Small intestine (tissue), 7 donors: Measurements from ENCODE around the gene PLEKHM1. TPM values are rescaled to one million over a fixed set of nuclear protein-coding genes. Genes with fewer than 3 reads are reported as not detected.
"Not testable (repeated sequence)": the region's sequence is repeated elsewhere in the genome, so short reads cannot be mapped to it uniquely, and the experiment has no call there.

Experiments
- DNase-seq, 2 donors: peaks; one replicate each; pipeline versions ENCODE4 v3.0.0 to v3.0.0-alpha.2; 2013
- FAIRE-seq: peaks from 2 replicates; lab custom pipeline; 2012; peaks lifted over from hg19 to GRCh38; lab: Jason Lieb, UNC
- H3K27ac ChIP-seq, 3 donors: one replicate each; pipeline ENCODE4 v1.5.1; 2013; ENCODE audit warnings: low read length in 2 of 3, mild to moderate bottlenecking in 2 of 3, control low read depth in 1 of 3, inconsistent platforms in 1 of 3, low read depth in 1 of 3, moderate library complexity in 1 of 3
- H3K27me3 ChIP-seq, 3 donors: one replicate each; pipeline ENCODE4 v1.6.1; 2013; ENCODE audit warnings: low read length in 3 of 3, inconsistent platforms in 1 of 3; ENCODE audit not compliant: control insufficient read depth in 3 of 3, insufficient read depth in 3 of 3
- H3K36me3 ChIP-seq, 3 donors: one replicate each; pipeline ENCODE4 v1.6.1; 2013; ENCODE audit warnings: low read length in 3 of 3, inconsistent platforms in 1 of 3, low read depth in 1 of 3, mild to moderate bottlenecking in 1 of 3, moderate library complexity in 1 of 3; ENCODE audit not compliant: control insufficient read depth in 3 of 3, insufficient read depth in 2 of 3
- H3K4me1 ChIP-seq, 3 donors: one replicate each; pipeline ENCODE4 v1.6.1; 2013; ENCODE audit warnings: low read length in 2 of 3, inconsistent platforms in 1 of 3, low read depth in 1 of 3, mild to moderate bottlenecking in 1 of 3, moderate library complexity in 1 of 3; ENCODE audit not compliant: control insufficient read depth in 3 of 3, insufficient read depth in 2 of 3
- H3K4me3 ChIP-seq, 3 donors: one replicate each; pipeline ENCODE4 v1.5.1; 2013; ENCODE audit warnings: low read length in 3 of 3, control low read depth in 1 of 3, inconsistent platforms in 1 of 3, low read depth in 1 of 3, mild to moderate bottlenecking in 1 of 3, moderate library complexity in 1 of 3
- H3K9me3 ChIP-seq, 2 donors: one replicate each; pipeline ENCODE4 v1.6.1; 2013; ENCODE audit warnings: low read depth in 1 of 2, low read length in 1 of 2; ENCODE audit not compliant: control insufficient read depth in 2 of 2, insufficient read depth in 1 of 2
- WGBS, 3 donors: extraction: QIAGEN DNeasy Blood & Tissue Kit; methylation state at CpG; one replicate each; pipeline ENCODE4 v1.1.7; 2013; 5-methylcytosine and 5-hydroxymethylcytosine counted together
- polyA plus RNA-seq, 4 donors: library from polyadenylated mRNA; stranded (reverse) in 3 of 4; unstranded in 1 of 4; fragments of 200-250 nt in 3 of 4; fragments of 120-200 nt in 1 of 4; gene quantifications; one replicate each; pipeline versions ENCODE4 v1.2.1 to v1.2.3, GENCODE V29; 2013
- donor health status: healthy with polysubstance abuse.
- donor health status: control.
- donor health status: control.
- donor health status: Bipolar disorder and iron deficiency.
- donor health status: healthy.

Gene PLEKHM1
- polyA plus RNA-seq, 4 donors: 12.2 to 21.6 (median 13.0) TPM

GRCh38 chr17:45453731-45454130 is 36.8 kb downstream of the PLEKHM1 start:
- H3K27me3 ChIP-seq, H3K27ac ChIP-seq, H3K4me1 ChIP-seq, H3K9me3 ChIP-seq, DNase-seq, FAIRE-seq, H3K4me3 ChIP-seq: not testable (repeated sequence)
- 90 to 96% (median 94%) methylated on average over 11 to 17 of the region's 17 CpGs for WGBS, 3 donors
- peaks cover 0 to 29% (median 4%) of the 10 kb centered on the region in 3 donors for H3K36me3 ChIP-seq

- H3K9me3 ChIP-seq, H3K4me3 ChIP-seq, H3K27me3 ChIP-seq, H3K4me1 ChIP-seq, H3K27ac ChIP-seq, FAIRE-seq, DNase-seq: not testable (repeated sequence)
- peaks cover 0 to 29% (median 4%) of the 10 kb centered on the region in 3 donors for H3K36me3 ChIP-seq
- WGBS, 3 donors: 91 to 100% (median 98%) methylated on average over 2 to 5 of the region's 7 CpGs
Measured at GRCh38 chr17:45453225-45453534, 37.3 kb downstream of the PLEKHM1 start.

- DNase-seq, H3K27ac ChIP-seq, H3K27me3 ChIP-seq, H3K4me1 ChIP-seq, H3K9me3 ChIP-seq, FAIRE-seq, H3K4me3 ChIP-seq: not testable (repeated sequence)
- 77 to 88% (median 79%) methylated on average over 8 to 9 of the region's 9 CpGs for WGBS, 3 donors
- H3K36me3 ChIP-seq: peaks cover 0 to 29% (median 4%) of the 10 kb centered on the region in 3 donors
Measured at GRCh38 chr17:45452329-45453224, 37.9 kb downstream of the PLEKHM1 start.

GRCh38 chr17:45451660-45452059 is 38.9 kb downstream of the PLEKHM1 start:
- H3K27me3 ChIP-seq, H3K4me3 ChIP-seq, H3K9me3 ChIP-seq, H3K4me1 ChIP-seq, DNase-seq, FAIRE-seq: not testable (repeated sequence)
- Histone ChIP-seq H3K27ac (peak overlapping the region in 1 of 3 donors; percentile 24), H3K36me3 (peaks cover 0 to 34% (median 1%) of the 10 kb centered on the region in 3 donors)
- WGBS, 3 donors: 81 to 92% (median 86%) methylated on average over 6 to 8 of the region's 10 CpGs

- WGBS, 3 donors: 87 to 92% (median 89%) methylated on average over 8 of the region's 8 CpGs
- H3K4me3 ChIP-seq: no peak overlapping the region
- H3K27me3 ChIP-seq: no peaks in the 10 kb centered on the region
- no peak overlapping the region for H3K27ac ChIP-seq
- peaks cover 0 to 31% (median 1%) of the 10 kb centered on the region in 3 donors for H3K36me3 ChIP-seq
- DNase-seq: no peak
- no peaks in the 10 kb centered on the region for H3K9me3 ChIP-seq
- no peak for FAIRE-seq
- no peaks in the 10 kb centered on the region for H3K4me1 ChIP-seq
Measured at GRCh38 chr17:45451131-45451530, 39.4 kb downstream of the PLEKHM1 start.

- FAIRE-seq, DNase-seq, H3K4me1 ChIP-seq, H3K9me3 ChIP-seq, H3K27me3 ChIP-seq, H3K4me3 ChIP-seq, H3K27ac ChIP-seq: not testable (repeated sequence)
- H3K36me3 ChIP-seq: peaks cover 0 to 43% (median 1%) of the 10 kb centered on the region in 3 donors
- WGBS, 3 donors: 99 to 100% (median 100%) methylated on average over 1 of the region's 1 CpG
Measured at GRCh38 chr17:45449708-45450329, 40.7 kb downstream of the PLEKHM1 start.

- not testable (repeated sequence) for H3K4me1 ChIP-seq, DNase-seq, H3K27ac ChIP-seq, H3K27me3 ChIP-seq, H3K9me3 ChIP-seq, FAIRE-seq, H3K4me3 ChIP-seq
- H3K36me3 ChIP-seq: peaks cover 0 to 47% (median 1%) of the 10 kb centered on the region in 3 donors
- 88 to 100% (median 98%) methylated on average over 1 of the region's 1 CpG for WGBS, 3 donors
Measured at GRCh38 chr17:45449260-45449659, 41.3 kb downstream of the PLEKHM1 start.

- not testable (repeated sequence) for H3K4me1 ChIP-seq, H3K27ac ChIP-seq, H3K4me3 ChIP-seq, DNase-seq, H3K27me3 ChIP-seq, FAIRE-seq, H3K9me3 ChIP-seq
- WGBS, 3 donors: 50 to 100% methylated on average over 1 of the region's 1 CpG; no CpG with 5 or more reads in 1 of the 3 donors
- peaks cover 0 to 45% (median 1%) of the 10 kb centered on the region in 3 donors for H3K36me3 ChIP-seq
Measured at GRCh38 chr17:45448483-45448882, 42.0 kb downstream of the PLEKHM1 start.
